Choroid plexus epithelial cell (primary cell): ENCODE results near the gene TOX3.

Source experiments
- DNase-seq: peaks from one replicate; pipeline ENCODE4 v3.0.0-alpha.2; 2010; ENCODE audit warnings: low read depth
- H3K4me3 ChIP-seq: 2 replicates; pipeline ENCODE4 v1.5.1; 2011; ENCODE audit warnings: low read depth, mild to moderate bottlenecking, control low read depth, low read length, moderate library complexity
- CTCF ChIP-seq: conservative IDR thresholded peaks from 2 replicates; pipeline ENCODE4 v1.5.1; 2011; ENCODE audit warnings: low read depth, mild to moderate bottlenecking, control low read depth, inconsistent platforms, low read length, moderate library complexity

Gene TOX3

GRCh38 chr16:52441886-52442285, 105.1 kb downstream of the TOX3 start:
- no peak overlapping the region for H3K4me3 ChIP-seq
- DNase-seq, result no peak
- TF ChIP-seq CTCF, result no peak

DNA sequence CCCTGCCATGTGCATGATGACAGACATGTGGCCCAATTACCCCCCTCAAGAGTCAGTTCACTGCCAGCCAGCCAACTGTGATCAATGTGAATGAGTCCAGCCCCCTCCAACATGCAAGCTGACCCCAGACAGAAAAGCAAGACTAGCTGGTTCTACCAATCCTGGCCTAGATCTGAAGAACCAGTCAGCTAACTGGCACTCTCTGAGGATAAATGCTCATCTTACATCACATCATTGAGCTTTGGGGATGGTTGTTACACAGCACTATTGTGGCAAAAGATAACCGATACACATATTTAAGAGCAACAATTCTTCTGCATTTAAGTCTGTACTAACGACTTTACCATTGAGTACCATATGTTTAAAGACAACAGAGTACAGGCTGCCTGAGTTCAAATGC, 106.7 kb downstream of the TOX3 start:
- H3K4me3 ChIP-seq, result no peak overlapping the region
- no peak for DNase-seq
- TF ChIP-seq CTCF, result no peak

GRCh38 chr16:52439750-52440149, 107.2 kb downstream of the TOX3 start:
- no peak for TF ChIP-seq CTCF
- no peak for DNase-seq
- H3K4me3 ChIP-seq, result no peak overlapping the region

DNA sequence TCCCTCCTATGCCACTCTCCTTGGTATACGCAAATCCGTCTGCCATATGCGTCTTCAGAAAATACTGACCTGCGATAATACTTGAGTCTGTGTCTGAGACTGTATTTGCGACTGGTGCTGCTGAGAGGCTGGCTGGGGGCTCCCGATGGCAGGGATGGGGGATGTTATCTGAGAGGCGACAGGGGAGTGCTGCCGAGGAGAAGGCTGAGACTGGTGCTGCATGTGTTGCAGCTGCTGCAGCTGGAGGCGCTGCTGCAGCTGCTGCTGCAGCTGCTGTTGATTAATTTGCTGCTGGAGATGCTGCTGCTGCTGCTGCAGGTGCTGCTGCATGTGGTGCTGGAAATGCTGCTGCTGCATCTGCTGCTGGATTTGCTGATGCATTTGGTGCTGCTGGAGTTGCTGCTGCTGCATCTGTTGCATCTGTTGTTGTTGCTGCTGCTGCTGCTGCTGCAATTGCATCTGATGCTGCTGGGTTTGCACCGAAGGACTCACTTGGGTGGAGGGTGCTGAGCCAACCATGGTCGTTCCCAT, 107.7 kb downstream of the TOX3 start:
- H3K4me3 ChIP-seq, result no peak overlapping the region
- DNase-seq, result no peak
- TF ChIP-seq CTCF, result no peak

DNA sequence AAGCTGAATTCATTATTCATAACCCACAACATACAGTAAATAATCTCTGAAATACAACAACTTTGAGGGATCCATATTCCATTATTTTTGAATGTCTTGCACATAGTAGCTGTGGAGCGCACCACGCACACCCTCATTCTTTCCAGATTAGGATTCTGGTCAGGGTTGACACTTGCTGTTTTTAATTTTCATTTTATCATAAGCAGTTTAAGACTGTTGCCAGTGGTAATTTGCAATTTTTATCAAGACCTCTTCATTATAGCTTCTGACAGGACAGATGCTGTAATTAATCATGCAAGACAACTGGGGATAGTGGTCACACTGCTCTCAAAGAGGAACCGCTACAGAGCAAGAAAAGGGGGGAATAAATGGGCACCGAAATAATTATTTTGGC, 109.7 kb downstream of the TOX3 start:
- no peak for DNase-seq
- no peak overlapping the region for H3K4me3 ChIP-seq
- no peak for TF ChIP-seq CTCF

GRCh38 chr16:52436339-52437276, 110.3 kb downstream of the TOX3 start:
- DNase-seq, result no peak
- no peak overlapping the region for H3K4me3 ChIP-seq
- TF ChIP-seq CTCF, result no peak

DNA sequence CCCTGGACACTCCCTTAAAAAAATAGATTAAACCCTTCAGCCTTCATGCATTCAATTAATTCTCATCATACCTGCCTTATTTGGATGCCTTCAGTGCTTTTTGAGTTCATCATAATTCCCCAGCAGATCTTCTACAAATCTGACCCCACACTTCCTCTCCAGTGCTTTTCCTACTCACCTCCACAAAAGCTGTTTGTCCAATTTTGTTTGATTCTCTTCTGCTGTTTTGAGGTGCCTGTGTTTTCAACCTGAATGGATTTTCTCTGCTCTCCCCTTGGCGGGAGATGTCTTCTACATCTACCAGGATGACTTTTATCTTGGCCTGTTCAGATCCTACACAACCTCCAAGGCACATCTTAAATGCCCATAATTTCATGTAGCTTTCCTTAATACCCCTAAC, 112.7 kb downstream of the TOX3 start:
- TF ChIP-seq CTCF, result no peak
- no peak for DNase-seq
- no peak overlapping the region for H3K4me3 ChIP-seq
